Loucy (cell line): ENCODE results near the gene CMTM8.

Source experiments
- CTCF ChIP-seq: fragments of 200-600 bp; sonication (generic); conservative IDR thresholded peaks from 2 replicates; pipeline ENCODE4 v1.5.1; 2014; ENCODE audit warnings: mild to moderate bottlenecking, antibody characterized with exemption, low read length
- EZH2phosphoT487 ChIP-seq: fragments of 200-600 bp; IDR thresholded peaks from 2 replicates; pipeline ENCODE4 v1.6.1; 2018; ENCODE audit warnings: antibody characterized with exemption, mild to moderate bottlenecking, moderate library complexity, borderline replicate concordance

GRCh38 chr3:32281570-32282106 lies 43.2 kb downstream of the CMTM8 start:
- TF ChIP-seq CTCF (no peak), EZH2phosphoT487 (no peak)
